Thyroid gland (tissue), 4 donors: ENCODE measurements around the gene ZNF398. TPM values are rescaled to one million over a fixed set of nuclear protein-coding genes. Genes with fewer than 3 reads are reported as not detected.

ENCODE experiments used
- DNase-seq, 2 donors: peaks; one replicate each; pipeline ENCODE4 v3.0.0-alpha.2; 2019
- H3K27ac ChIP-seq, 3 donors: fragments of 200-600 bp; sonication (generic); 1 replicate in 2 of 3; 2 replicates in 1 of 3; pipeline ENCODE4 v1.5.1; 2016 to 2019; ENCODE audit warnings: mild to moderate bottlenecking in 1 of 3, moderate library complexity in 1 of 3
- H3K27me3 ChIP-seq: fragments of 200-600 bp; sonication (generic); one replicate; pipeline ENCODE4 v1.5.1; 2019
- H3K36me3 ChIP-seq, 2 donors: fragments of 200-600 bp; sonication (generic); one replicate each; pipeline ENCODE4 v1.5.1; 2016 to 2019
- H3K4me1 ChIP-seq, 2 donors: fragments of 200-600 bp; sonication (generic); one replicate each; pipeline ENCODE4 v1.5.1; 2017 to 2019
- H3K4me3 ChIP-seq, 3 donors: fragments of 200-600 bp; sonication (generic); replicated peaks in 1 of 3; 1 replicate in 2 of 3; 2 replicates in 1 of 3; pipeline ENCODE4 v1.5.1; 2016; ENCODE audit warnings: mild to moderate bottlenecking in 1 of 3
- H3K9me3 ChIP-seq: fragments of 200-600 bp; sonication (generic); one replicate; pipeline ENCODE4 v1.5.1; 2017
- POLR2A ChIP-seq, 2 donors: fragments of 450-650 bp; IDR thresholded peaks; one replicate each; pipeline ENCODE4 v1.6.1; 2017; ENCODE audit warnings: antibody characterized with exemption in 2 of 2, mild to moderate bottlenecking in 2 of 2, moderate library complexity in 1 of 2
- WGBS, 2 donors: methylation state at CpG; one replicate each; pipeline ENCODE4 v1.1.5; 2017; 5-methylcytosine and 5-hydroxymethylcytosine counted together
- intact Hi-C: fragments of 100-400 bp; cut with DNase I; formaldehyde crosslinking; loops from one replicate; pipeline ENCODE4 v1.15.1; 2023
- total RNA-seq, 4 donors: library from RNA; depleted of rRNA; stranded (reverse); fragments of >200 nt; gene quantifications; one replicate each; pipeline ENCODE4 v1.2.3, GENCODE V29; 2016
- TF ChIP-seq, protein P1 (sequence below), 6 experiments: fragments of 200-600 bp in 3 of 6; fragments of 450-650 bp in 3 of 6; sonication (generic) in 3 of 6; IDR thresholded peaks; one replicate each; pipeline ENCODE4 v1.5.1; 2016 to 2019; ENCODE audit warnings: antibody characterized with exemption in 6 of 6, mild to moderate bottlenecking in 2 of 6, inconsistent platforms in 1 of 6, moderate library complexity in 1 of 6

Gene ZNF398
- total RNA-seq, 4 donors from 2014 or later, result 19.6 to 29.9 (median 23.0) TPM

DNA sequence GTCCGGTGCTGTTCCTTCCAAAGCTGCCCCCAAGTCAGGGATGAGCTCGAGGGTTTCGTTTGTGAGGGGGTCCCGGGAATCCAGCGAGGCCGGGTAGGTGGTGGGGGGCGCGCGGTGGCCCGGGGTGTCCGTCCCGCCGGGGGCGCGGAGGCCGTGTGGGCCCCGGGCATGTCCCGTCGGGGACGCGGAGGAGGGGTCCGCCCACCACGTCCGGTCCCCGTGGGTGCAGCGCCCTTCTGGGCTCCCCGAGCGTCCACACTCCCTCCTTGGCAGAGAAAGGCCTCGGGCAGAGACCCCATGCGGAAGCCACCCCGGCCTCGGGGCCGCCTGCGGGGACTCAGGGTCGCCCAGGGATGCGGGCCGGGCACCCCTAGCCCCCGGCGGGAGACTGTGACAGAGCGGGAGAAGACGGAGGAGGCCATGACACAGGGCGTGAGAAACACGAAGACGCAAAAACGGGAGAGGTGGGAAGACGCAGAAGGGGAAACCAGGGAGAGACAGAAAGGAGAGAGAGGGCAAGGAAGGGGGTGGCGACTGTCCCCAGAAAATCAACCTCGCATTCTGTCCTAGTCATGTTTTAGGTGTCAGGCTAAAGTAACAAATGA, 20.5 kb upstream of the ZNF398 start:
- H3K9me3 ChIP-seq, result no peaks in the 10 kb centered on the region
- no peak for TF ChIP-seq POLR2A (IDR thresholded peaks at IDR 0.05)
- TF ChIP-seq, protein P1, sequence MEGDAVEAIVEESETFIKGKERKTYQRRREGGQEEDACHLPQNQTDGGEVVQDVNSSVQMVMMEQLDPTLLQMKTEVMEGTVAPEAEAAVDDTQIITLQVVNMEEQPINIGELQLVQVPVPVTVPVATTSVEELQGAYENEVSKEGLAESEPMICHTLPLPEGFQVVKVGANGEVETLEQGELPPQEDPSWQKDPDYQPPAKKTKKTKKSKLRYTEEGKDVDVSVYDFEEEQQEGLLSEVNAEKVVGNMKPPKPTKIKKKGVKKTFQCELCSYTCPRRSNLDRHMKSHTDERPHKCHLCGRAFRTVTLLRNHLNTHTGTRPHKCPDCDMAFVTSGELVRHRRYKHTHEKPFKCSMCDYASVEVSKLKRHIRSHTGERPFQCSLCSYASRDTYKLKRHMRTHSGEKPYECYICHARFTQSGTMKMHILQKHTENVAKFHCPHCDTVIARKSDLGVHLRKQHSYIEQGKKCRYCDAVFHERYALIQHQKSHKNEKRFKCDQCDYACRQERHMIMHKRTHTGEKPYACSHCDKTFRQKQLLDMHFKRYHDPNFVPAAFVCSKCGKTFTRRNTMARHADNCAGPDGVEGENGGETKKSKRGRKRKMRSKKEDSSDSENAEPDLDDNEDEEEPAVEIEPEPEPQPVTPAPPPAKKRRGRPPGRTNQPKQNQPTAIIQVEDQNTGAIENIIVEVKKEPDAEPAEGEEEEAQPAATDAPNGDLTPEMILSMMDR (IDR thresholded peaks at IDR 0.05), result no peak
- peak; percentile 58 to 59 for DNase-seq
- no peaks in the 10 kb centered on the region for H3K27me3 ChIP-seq
- H3K4me1 ChIP-seq, result peaks cover 12 to 13% of the 10 kb centered on the region in 2 donors
- 1% methylated on average over 20 to 30 of the region's 48 CpGs for WGBS, 2 donors
- intact Hi-C loops, result no loop called here
- peak overlapping the region; percentile 83 to 95 (median 88) for H3K27ac ChIP-seq
- H3K4me3 ChIP-seq, result peak overlapping the region; percentile 68 to 92 (median 92)
- no peaks in the 10 kb centered on the region for H3K36me3 ChIP-seq

DNA sequence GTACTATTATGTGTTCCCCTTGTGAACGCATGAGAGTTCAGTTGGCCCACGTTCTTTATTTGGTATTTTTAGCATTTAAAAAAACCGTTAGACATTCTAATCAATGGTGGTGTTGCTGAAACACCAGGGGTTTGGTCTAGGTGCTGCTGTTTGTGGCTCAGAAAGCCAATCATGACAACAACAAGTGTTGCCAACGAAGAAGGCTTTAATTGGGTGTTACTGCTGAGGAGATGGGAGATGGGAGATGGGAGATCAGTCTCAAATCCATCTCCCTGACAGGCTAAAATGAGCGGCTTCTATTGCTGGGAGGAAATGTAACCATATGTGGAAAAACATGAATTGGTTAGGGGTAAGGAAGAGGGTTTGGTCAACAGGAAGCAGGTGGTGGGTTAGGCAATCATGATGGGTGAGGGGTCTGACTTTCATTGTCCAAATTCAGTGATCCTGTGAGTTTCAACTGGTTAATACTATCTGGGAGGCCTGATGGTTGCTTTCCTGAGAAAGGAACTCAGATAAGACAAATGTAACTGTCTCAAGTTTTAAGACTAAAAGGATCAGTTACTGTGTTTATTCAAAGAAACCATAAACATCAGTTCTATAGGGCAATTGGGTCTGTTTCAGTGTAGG, 16.6 kb upstream of the ZNF398 start:
- Histone ChIP-seq H3K36me3 (no peaks in the 10 kb centered on the region), H3K27me3 (no peaks in the 10 kb centered on the region), H3K9me3 (no peaks in the 10 kb centered on the region), H3K4me1 (peaks cover 4 to 6% of the 10 kb centered on the region in 2 donors), H3K27ac (no peak overlapping the region), H3K4me3 (no peak overlapping the region)
- no peak for TF ChIP-seq POLR2A (IDR thresholded peaks at IDR 0.05)
- TF ChIP-seq, protein P1 (IDR thresholded peaks at IDR 0.05), result no peak
- WGBS, 2 donors, result 96% methylated on average over 5 of the region's 5 CpGs
- intact Hi-C loops, result no loop called here
- no peak for DNase-seq

DNA sequence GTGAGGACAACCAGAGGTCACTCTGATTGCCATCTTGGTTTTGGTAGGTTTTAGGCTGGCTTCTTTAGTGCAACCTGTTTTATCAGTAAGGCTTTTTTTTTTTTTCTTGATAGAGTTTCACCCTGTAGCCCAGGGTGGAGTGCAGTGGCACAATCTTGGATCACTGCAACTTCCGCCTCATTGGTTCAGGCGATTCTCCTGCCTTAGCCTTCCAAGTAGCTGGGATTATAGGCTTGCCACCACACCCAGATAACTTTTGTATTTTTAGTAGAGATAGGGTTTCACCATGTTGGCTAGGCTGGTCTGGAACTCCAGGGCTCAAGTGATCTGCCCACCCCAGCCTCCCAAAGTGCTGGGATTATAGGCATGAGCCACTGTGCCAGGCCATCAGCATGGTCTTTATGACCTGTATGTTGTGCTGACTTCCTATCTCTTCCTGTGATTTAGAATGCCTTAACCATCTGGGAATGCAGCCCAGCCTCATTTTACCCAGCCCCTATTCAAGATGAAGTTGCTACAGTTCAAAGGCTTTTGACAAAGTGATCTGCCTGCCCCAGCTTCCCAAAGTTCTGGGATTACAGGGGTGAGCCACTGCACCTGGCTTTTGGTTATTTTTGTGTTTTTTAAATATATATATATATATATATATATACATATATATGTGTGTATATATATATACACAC, 14.1 kb upstream of the ZNF398 start:
- TF ChIP-seq POLR2A (IDR thresholded peaks at IDR 0.05), result no peak
- TF ChIP-seq, protein P1 (IDR thresholded peaks at IDR 0.05), result no peak
- Histone ChIP-seq H3K9me3 (no peaks in the 10 kb centered on the region), H3K4me1 (peaks cover 0 to under 1% of the 10 kb centered on the region in 2 donors), H3K36me3 (no peaks in the 10 kb centered on the region), H3K4me3 (no peak overlapping the region), H3K27ac (no peak overlapping the region), H3K27me3 (no peaks in the 10 kb centered on the region)
- no peak for DNase-seq
- 95 to 100% methylated on average over 2 of the region's 2 CpGs for whole genome bisulfite sequencing, 2 donors
- intact Hi-C loops, result no loop called here

DNA sequence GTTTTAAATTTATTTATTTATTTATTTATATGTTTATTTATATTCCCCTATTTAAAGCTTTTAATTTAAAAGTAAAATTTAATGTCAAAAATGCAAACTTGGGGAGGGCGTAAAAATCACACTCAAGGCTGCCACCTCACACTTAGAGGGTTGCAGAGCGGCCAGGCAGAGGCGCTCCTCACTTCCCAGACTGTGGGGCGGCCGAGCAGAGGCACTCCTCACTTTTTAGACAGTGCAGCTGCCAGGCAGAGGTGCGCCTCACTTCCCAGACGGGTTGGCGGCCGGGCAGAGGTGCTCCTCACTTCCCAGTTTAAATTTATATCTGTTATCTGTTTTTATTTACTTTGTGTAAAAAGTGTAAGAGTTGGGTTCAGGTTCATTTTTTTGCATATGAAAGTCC, 11.1 kb upstream of the ZNF398 start:
- 96 to 97% methylated on average over 9 of the region's 9 CpGs for WGBS, 2 donors

More for the DNA sequence above, 11.1 kb upstream of the ZNF398 start:
- Histone ChIP-seq H3K4me1 (no peaks in the 10 kb centered on the region), H3K4me3 (no peak overlapping the region), H3K9me3 (no peaks in the 10 kb centered on the region), H3K27ac (no peak overlapping the region), H3K27me3 (no peaks in the 10 kb centered on the region), H3K36me3 (no peaks in the 10 kb centered on the region)
- intact Hi-C loops, result no loop called here
- no peak for TF ChIP-seq POLR2A (IDR thresholded peaks at IDR 0.05)
- TF ChIP-seq, protein P1 (IDR thresholded peaks at IDR 0.05), result no peak
- no peak for DNase-seq
